Neural cell (in vitro differentiated cells): ENCODE data around the gene IL36B.

Source experiments
- CTCF ChIP-seq: fragments of 450-650 bp; IDR thresholded peaks from 2 replicates; pipeline ENCODE4 v1.5.1; 2014; ENCODE audit warnings: antibody characterized with exemption, mild to moderate bottlenecking, moderate library complexity; ENCODE audit not compliant: poor library complexity, severe bottlenecking
- EP300 ChIP-seq: fragments of 450-650 bp; conservative IDR thresholded peaks from 2 replicates; pipeline ENCODE4 v1.6.1; 2014; ENCODE audit warnings: antibody characterized with exemption, mild to moderate bottlenecking, moderate library complexity; ENCODE audit not compliant: poor library complexity, severe bottlenecking
- EZH2 ChIP-seq: fragments of 200-600, 300-800 bp; shearing (Covaris generic), sonication (generic); IDR thresholded peaks from 2 replicates; pipeline ENCODE4 v1.6.1; 2014; ENCODE audit warnings: antibody characterized with exemption, low read length, borderline replicate concordance, mild to moderate bottlenecking; ENCODE audit not compliant: insufficient read depth, poor library complexity, severe bottlenecking
- MXI1 ChIP-seq: fragments of 450-650 bp; conservative IDR thresholded peaks from 2 replicates; pipeline ENCODE4 v1.6.1; 2014; ENCODE audit warnings: antibody characterized with exemption, mild to moderate bottlenecking; ENCODE audit not compliant: poor library complexity, severe bottlenecking
- POLR2AphosphoS5 ChIP-seq: IDR thresholded peaks from 2 replicates; pipeline ENCODE4 v1.6.1; 2012
- RAD21 ChIP-seq: fragments of 450-650 bp; conservative IDR thresholded peaks from 2 replicates; pipeline ENCODE4 v1.6.1; 2014; ENCODE audit warnings: antibody characterized with exemption, mild to moderate bottlenecking, moderate library complexity
- REST ChIP-seq: IDR thresholded peaks from 2 replicates; pipeline ENCODE4 v1.6.1; 2012; ENCODE audit warnings: borderline replicate concordance
- TAF1 ChIP-seq: IDR thresholded peaks from 2 replicates; pipeline ENCODE4 v1.6.1; 2012; ENCODE audit warnings: low read depth

GRCh38 chr2:113002677-113003076, 50.0 kb downstream of the IL36B start:
- TF ChIP-seq CTCF (no peak), EP300 (no peak), EZH2 (no peak), TAF1 (no peak), MXI1 (no peak), REST (no peak), POLR2AphosphoS5 (no peak), RAD21 (no peak)
